IMR-90 (cell line): ENCODE data around the gene TNFRSF4. TPM values are rescaled to one million over a fixed set of nuclear protein-coding genes. Genes with fewer than 3 reads are reported as not detected.

Source experiments
- ATAC-seq: fragments of 200-7000 bp; cut with Tn5 transposase; 2 replicates; pipeline ENCODE4 v1.9.1; 2020; ENCODE audit warnings: low read depth, mild to moderate bottlenecking, moderate library complexity
- BruUV-seq: library from RNA; stranded (reverse); fragments of 400-500 nt; replicated peaks from 2 replicates; lab custom pipeline; 2021; lab: Mats Ljungman, UMichigan
- CTCF ChIA-PET: fragments of 300-600 bp; formaldehyde crosslinking; extraction: SDS; loops from one replicate; lab custom pipeline; 2021; ENCODE audit warnings: antibody characterized with exemption; lab: Yijun Ruan, JAX
- POLR2A ChIA-PET: fragments of 300-600 bp; sonication (Branson Sonifier 250); formaldehyde crosslinking; loops from one replicate; lab custom pipeline; 2022; ENCODE audit warnings: antibody characterized with exemption; ENCODE audit not compliant: unreplicated experiment; lab: Charles Lee
- DNase-seq: peaks from one replicate; pipeline ENCODE4 v3.0.0; 2013
- H2AFZ ChIP-seq: replicated peaks from 2 replicates; pipeline ENCODE3; 2013; ENCODE audit warnings: low read length, mild to moderate bottlenecking; ENCODE audit not compliant: poor library complexity
- H2AK5ac ChIP-seq: 2 replicates; pipeline ENCODE4 v1.6.1; 2013; ENCODE audit warnings: low read depth, low read length, inconsistent platforms
- H2AK9ac ChIP-seq: replicated peaks from 2 replicates; pipeline ENCODE3; 2013; ENCODE audit warnings: mild to moderate bottlenecking, low read depth, low read length, moderate library complexity; ENCODE audit not compliant: poor library complexity
- H2BK120ac ChIP-seq: 2 replicates; pipeline ENCODE4 v1.6.1; 2013; ENCODE audit warnings: low read depth, low read length, inconsistent platforms
- H2BK15ac ChIP-seq: 3 replicates; pipeline ENCODE4 v1.6.1; 2013; ENCODE audit warnings: low read depth, low read length, inconsistent platforms
- H2BK20ac ChIP-seq: 2 replicates; pipeline ENCODE4 v1.6.1; 2013; ENCODE audit warnings: low read depth, mild to moderate bottlenecking, inconsistent platforms, low read length, moderate library complexity
- H2BK5ac ChIP-seq: 2 replicates; pipeline ENCODE4 v1.6.1; 2013; ENCODE audit warnings: mild to moderate bottlenecking, low read depth, low read length, inconsistent platforms; ENCODE audit not compliant: poor library complexity, severe bottlenecking
- H3K14ac ChIP-seq: replicated peaks from 2 replicates; pipeline ENCODE4 v1.6.1; 2013; ENCODE audit warnings: low read depth, low read length, inconsistent platforms
- H3K18ac ChIP-seq: 2 replicates; pipeline ENCODE4 v1.6.1; 2013; ENCODE audit warnings: low read depth, low read length, control low read depth
- H3K23ac ChIP-seq: 2 replicates; pipeline ENCODE4 v1.6.1; 2013; ENCODE audit warnings: low read depth, low read length, inconsistent platforms
- H3K27ac ChIP-seq: 2 replicates; pipeline ENCODE4 v1.5.1; 2013; ENCODE audit warnings: mild to moderate bottlenecking, control low read depth, low read length; ENCODE audit not compliant: insufficient read depth
- H3K27me3 ChIP-seq: 2 replicates; pipeline ENCODE4 v1.6.1; 2013; ENCODE audit warnings: low read length; ENCODE audit not compliant: control insufficient read depth, insufficient read depth
- H3K36me3 ChIP-seq: 2 replicates; pipeline ENCODE4 v1.6.1; 2013; ENCODE audit warnings: low read length, mixed read lengths; ENCODE audit not compliant: control insufficient read depth, insufficient read depth
- H3K4ac ChIP-seq: 2 replicates; pipeline ENCODE4 v1.6.1; 2013; ENCODE audit warnings: low read depth, low read length, inconsistent platforms
- H3K4me1 ChIP-seq: 2 replicates; pipeline ENCODE4 v1.6.1; 2013; ENCODE audit warnings: low read length, mixed read lengths; ENCODE audit not compliant: control insufficient read depth, insufficient read depth
- H3K4me2 ChIP-seq: 2 replicates; pipeline ENCODE4 v1.6.1; 2013; ENCODE audit warnings: low read depth, mild to moderate bottlenecking, control low read depth, low read length, moderate library complexity
- H3K4me3 ChIP-seq: 2 replicates; pipeline ENCODE4 v1.5.1; 2013; ENCODE audit warnings: low read depth, mild to moderate bottlenecking, control low read depth, low read length, moderate library complexity; ENCODE audit not compliant: insufficient read depth
- H3K56ac ChIP-seq: 2 replicates; pipeline ENCODE4 v1.6.1; 2013; ENCODE audit warnings: low read length, inconsistent platforms; ENCODE audit not compliant: insufficient read depth; ENCODE audit errors: extremely low read depth
- H3K79me1 ChIP-seq, 2 experiments: 2 replicates each; pipeline ENCODE4 v1.6.1; 2013; ENCODE audit warnings: low read length in 2 of 2, inconsistent platforms in 1 of 2, low read depth in 1 of 2
- H3K9ac ChIP-seq: 2 replicates; pipeline ENCODE4 v1.6.1; 2013; ENCODE audit warnings: low read depth, low read length, control low read depth
- H3K9me1 ChIP-seq: 2 replicates; pipeline ENCODE4 v1.6.1; 2013; ENCODE audit warnings: low read length, inconsistent platforms; ENCODE audit not compliant: insufficient read depth
- H3K9me3 ChIP-seq: 2 replicates; pipeline ENCODE4 v1.6.1; 2013; ENCODE audit warnings: low read length; ENCODE audit not compliant: control insufficient read depth, insufficient read depth
- H4K20me1 ChIP-seq: 2 replicates; pipeline ENCODE4 v1.6.1; 2013; ENCODE audit warnings: low read length, inconsistent platforms; ENCODE audit not compliant: insufficient read depth
- H4K5ac ChIP-seq: 2 replicates; pipeline ENCODE4 v1.6.1; 2013; ENCODE audit warnings: mild to moderate bottlenecking, low read depth, low read length, control low read depth
- H4K8ac ChIP-seq, 2 experiments: 2 replicates each; pipeline ENCODE4 v1.6.1; 2013; ENCODE audit warnings: low read depth in 2 of 2, low read length in 2 of 2, control low read depth in 1 of 2, inconsistent platforms in 1 of 2
- H4K91ac ChIP-seq: 2 replicates; pipeline ENCODE4 v1.6.1; 2013; ENCODE audit warnings: low read depth, low read length, inconsistent platforms; ENCODE audit not compliant: insufficient read depth
- MAFK ChIP-seq: IDR thresholded peaks from 2 replicates; pipeline ENCODE4 v1.6.1; 2012; ENCODE audit warnings: low read depth, low read length, improper control_type of control experiment
- WGBS, 2 experiments: methylation state at CpG; one replicate each; pipeline versions ENCODE4 v1.1.5 to v1.1.7; 2013; ENCODE audit warnings: missing lambda C conversion rate in 2 of 2; ENCODE audit not compliant: insufficient read length in 1 of 2; ENCODE audit errors: extremely low coverage in 2 of 2; 5-methylcytosine and 5-hydroxymethylcytosine counted together
- dilution Hi-C: fragments of 300-500 bp; cut with HindIII; formaldehyde crosslinking; loops from one replicate; pipeline ENCODE4 v1.14.3; 2018; ENCODE audit warnings: low sequenced_read_pairs; ENCODE audit not compliant: unreplicated experiment
- in situ Hi-C: fragments of 300-500 bp; cut with MboI; formaldehyde crosslinking; loops from 3 replicates; pipeline ENCODE4 v1.14.3; 2019; ENCODE audit warnings: low sequenced_read_pairs, inconsistent platforms, mixed read lengths
- intact Hi-C: fragments of 100-400 bp; cut with micrococcal nuclease; formaldehyde crosslinking; loops from 2 replicates; pipeline ENCODE4 v1.10.0; 2022
- polyA plus RNA-seq, 3 experiments: library from polyadenylated mRNA; depleted of rRNA; stranded (reverse); fragments of >200 nt; gene quantifications; 2 replicates each; pipeline ENCODE4 v1.2.3, GENCODE V29; 2012; ENCODE audit warnings: low replicate concordance in 1 of 3
- total RNA-seq: library from RNA; depleted of rRNA; stranded (reverse); fragments of >200 nt; gene quantifications from 2 replicates; pipeline ENCODE4 v1.2.3, GENCODE V29; 2012

Gene TNFRSF4
- total and polyA plus RNA-seq, 2 of the 4 experiments (the other 2 are of a cell fraction), result 0.15 TPM; not detected in 1

GRCh38 chr1:1253314-1253713, 39.4 kb upstream of the TNFRSF4 start:
- H3K27ac ChIP-seq, result no peak overlapping the region
- H3K23ac ChIP-seq, result no peak overlapping the region
- intact Hi-C loops, result no loop called here
- in situ Hi-C loops, result no loop called here
- no peak overlapping the region for H3K9ac ChIP-seq
- H3K4me2 ChIP-seq, result no peak overlapping the region
- H2BK120ac ChIP-seq, result no peak overlapping the region
- no peak overlapping the region for H2BK5ac ChIP-seq
- peaks cover 9% of the 10 kb centered on the region; the same call in 1 of the 2 replicates for H3K4me1 ChIP-seq
- H2BK15ac ChIP-seq, result no peak overlapping the region
- DNase-seq (no peak), ATAC-seq (no peak)
- H3K18ac ChIP-seq, result no peak overlapping the region
- no peak overlapping the region for H4K8ac ChIP-seq
- ChIA-PET POLR2A (no interaction called here), CTCF (no interaction called here)
- 97% methylated on average over 4 of the region's 12 CpGs; no CpG with 5 or more reads in 1 of the 2 experiments for WGBS, 2 experiments
- dilution Hi-C loops, result no loop called here
- H2AFZ ChIP-seq, result no peak overlapping the region
- no peak overlapping the region for H3K14ac ChIP-seq
- no peaks in the 10 kb centered on the region for H3K9me3 ChIP-seq
- H2AK9ac ChIP-seq, result no peak overlapping the region
- H3K27me3 ChIP-seq, result no peaks in the 10 kb centered on the region
- H3K9me1 ChIP-seq, result no peaks in the 10 kb centered on the region
- peaks cover 7 to 32% of the 10 kb centered on the region in 2 experiments for H3K79me1 ChIP-seq
- no peak overlapping the region for H4K91ac ChIP-seq
- H2BK20ac ChIP-seq, result no peak overlapping the region
- H3K36me3 ChIP-seq, result peaks cover 54% of the 10 kb centered on the region
- H4K5ac ChIP-seq, result no peak overlapping the region
- H3K4ac ChIP-seq, result no peak overlapping the region
- no peak overlapping the region for H3K4me3 ChIP-seq
- H3K56ac ChIP-seq, result no peak overlapping the region
- no TSS peak for BruUV-seq
- peaks cover under 1% of the 10 kb centered on the region; the same call in 1 of the 2 replicates for H4K20me1 ChIP-seq
- peak overlapping the region; percentile 50; the same call in 1 of the 2 replicates for H2AK5ac ChIP-seq
- TF ChIP-seq MAFK, result no peak
